GM18519 (cell line): ENCODE results near the gene COLGALT1.
"Not testable (repeated sequence)": the region's sequence is repeated elsewhere in the genome, so short reads cannot be mapped to it uniquely, and the experiment has no call there.

ENCODE experiments used
- ATAC-seq: cut with Tn5 transposase; IDR thresholded peaks from one replicate; pipeline ENCODE4 v1.9.1; 2021; ENCODE audit warnings: mild to moderate bottlenecking, moderate library complexity; ENCODE audit not compliant: unreplicated experiment, low FRiP score

The COLGALT1 gene

DNA sequence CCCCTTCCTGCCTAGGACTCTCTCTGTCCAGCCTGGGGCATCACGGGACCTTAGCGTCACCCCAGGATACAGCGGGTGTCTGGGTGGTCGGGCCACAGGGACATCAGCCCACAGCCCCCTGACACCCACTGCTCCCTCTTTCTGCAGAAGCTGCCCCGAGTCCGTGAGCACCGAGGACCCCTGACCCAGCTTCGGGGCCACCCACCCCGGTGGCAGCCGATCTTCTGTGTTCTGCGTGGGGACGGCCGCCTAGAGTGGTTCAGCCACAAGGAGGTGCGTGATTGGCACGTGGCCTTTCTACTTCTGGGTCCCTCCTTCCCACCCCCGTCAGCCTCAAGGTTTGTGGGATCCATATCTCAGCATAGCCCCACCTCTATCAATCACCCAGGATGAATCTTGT lies 23.3 kb upstream of the COLGALT1 start:
- ATAC-seq, result no peak

DNA sequence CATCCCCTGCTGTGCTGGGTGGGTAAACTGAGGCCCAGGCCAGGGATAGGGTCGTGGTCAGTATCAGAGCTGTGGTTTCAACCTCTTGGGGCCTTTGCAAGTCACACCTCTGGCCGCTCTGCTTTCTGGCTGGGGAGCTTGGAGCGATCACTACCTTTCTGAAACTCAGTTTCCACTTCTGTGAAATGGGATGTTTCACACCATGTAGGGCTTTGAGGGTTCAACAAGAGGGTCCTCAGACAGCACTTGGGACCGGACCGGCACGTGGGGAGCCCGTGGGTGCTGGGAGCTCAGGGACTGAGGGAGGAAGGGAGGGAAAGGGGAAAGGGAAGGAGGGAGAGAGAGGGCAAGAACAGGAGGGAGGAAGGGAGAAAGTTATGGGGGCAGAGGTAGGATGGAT lies 22.9 kb upstream of the COLGALT1 start:
- ATAC-seq, result no peak

DNA sequence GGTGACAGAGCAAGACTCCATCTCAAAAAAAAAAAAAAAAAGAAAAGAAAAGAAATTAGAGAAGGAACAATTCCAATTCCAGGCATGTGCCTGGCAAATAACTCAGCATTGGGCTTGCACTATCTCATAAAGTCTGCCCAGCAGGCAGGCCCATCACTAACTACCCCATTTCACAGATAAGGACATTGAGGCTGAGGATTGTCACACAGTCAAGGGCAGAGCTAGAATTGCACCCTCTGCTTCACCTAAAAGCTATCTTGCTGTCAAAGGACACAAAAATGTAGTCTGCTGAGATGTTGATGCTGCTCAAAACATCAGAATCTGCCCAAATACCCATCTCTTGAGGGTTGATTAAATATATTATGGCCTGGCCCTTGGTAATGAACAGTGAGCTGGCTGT lies 20.7 kb upstream of the COLGALT1 start:
- no peak for ATAC-seq

GRCh38 chr19:17536955-17537354 lies 18.5 kb upstream of the COLGALT1 start:
- ATAC-seq, result no peak

GRCh38 chr19:17538684-17539237 lies 16.7 kb upstream of the COLGALT1 start:
- no peak for ATAC-seq

DNA sequence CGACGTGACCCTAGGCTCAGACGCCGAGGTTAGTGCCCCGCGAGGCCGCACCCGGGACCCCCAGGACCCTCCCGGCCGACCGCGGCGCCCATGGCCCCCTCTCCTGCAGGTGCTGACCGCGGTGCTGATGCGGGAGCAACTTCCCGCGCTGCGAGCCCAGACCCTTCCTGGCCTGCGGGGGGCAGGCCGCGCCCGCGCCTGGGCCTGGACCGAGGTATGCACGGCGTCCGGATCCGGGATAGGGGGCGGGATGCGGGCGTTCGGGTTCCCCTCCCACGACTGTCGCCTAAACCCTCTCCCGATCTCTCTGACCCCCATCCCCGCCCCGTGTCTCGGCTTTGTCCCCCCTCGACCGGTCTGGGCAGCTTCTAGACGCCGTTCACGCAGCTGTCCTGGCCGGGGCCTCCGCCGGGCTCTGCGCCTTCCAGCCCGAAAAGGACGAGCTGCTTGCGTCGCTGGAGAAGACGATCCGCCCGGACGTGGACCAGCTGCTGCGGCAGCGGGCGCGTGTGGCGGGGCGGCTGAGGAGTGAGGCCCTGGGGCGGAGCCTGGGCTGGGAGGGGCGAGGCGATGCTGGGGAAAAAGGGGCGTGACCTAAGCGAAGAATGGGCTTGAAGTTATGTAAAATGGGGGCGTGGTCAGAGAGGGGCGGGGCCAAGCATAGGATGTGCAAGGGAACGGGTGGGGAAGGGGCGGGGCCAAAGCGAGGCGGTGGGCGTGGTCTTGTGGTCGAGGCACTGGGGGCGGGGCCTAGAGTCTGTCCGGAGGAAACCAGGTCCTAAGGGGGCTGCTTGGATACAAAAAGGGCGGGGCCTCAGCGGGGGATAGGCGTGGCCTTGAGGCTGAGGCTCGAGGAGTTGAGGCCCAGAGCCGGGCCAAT lies 16.0 kb upstream of the COLGALT1 start:
- ATAC-seq, result no peak

DNA sequence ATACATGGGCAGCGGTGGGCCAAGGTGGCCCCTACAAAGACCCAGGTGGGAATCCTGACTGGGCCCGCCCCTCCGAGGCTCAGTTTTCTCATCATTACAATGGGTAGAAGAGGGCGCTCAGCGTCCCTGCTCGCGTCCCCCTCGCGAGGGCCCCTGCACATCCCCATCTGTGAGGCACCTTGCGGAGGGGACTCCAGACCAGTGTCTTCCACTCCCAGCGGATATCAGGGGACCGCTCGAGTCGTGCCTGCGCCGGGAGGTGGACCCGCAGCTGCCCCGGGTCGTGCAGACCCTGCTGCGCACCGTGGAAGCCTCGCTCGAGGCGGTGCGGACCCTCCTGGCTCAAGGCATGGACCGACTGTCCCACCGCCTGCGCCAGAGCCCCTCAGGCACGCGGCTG lies 15.3 kb upstream of the COLGALT1 start:
- no peak for ATAC-seq

DNA sequence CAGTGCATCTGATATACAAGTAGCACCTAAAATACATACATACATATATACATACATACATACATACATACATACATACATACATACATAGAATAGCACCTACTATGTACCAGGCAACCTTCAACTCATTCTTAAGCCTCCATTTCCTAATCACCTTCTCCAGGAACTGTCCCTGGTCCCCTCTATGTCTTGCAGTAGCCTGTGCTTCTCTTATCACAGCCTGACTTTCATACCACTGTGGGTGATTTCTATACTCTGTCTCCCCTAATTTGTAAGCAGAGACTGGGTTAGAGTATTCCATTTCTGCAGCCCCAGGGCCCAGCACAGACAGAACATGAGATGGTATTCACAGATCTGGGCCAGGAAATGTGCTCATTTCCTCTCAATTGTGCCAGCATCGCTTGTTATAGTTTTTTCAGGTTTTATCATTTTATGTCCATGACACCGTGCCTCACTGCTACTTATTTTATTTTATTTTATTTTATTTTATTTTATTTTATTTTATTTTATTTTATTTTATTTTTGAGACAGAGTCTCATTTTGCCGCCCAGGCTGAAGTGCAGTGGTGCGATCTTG lies 14.2 kb upstream of the COLGALT1 start:
- ATAC-seq, result no peak

DNA sequence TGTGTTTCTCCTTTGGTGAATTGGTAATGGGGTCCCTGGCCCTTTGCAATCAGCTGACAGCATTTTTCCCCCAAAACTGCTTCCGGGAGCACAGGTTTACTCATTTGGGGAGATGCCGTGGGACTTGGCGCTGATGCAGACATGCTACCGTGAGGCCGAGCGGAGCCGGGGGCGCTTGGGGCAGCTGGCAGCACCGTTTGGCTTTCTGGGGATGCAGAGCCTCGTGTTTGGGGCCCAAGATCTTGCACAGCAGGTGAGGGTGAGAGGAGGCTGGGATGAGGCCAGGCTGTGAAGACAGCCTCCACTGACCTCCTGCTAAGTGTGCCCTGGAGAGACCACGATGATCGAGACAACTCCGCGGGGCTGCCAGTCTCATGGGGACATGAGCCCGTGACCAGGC lies 13.4 kb upstream of the COLGALT1 start:
- ATAC-seq, result no peak

DNA sequence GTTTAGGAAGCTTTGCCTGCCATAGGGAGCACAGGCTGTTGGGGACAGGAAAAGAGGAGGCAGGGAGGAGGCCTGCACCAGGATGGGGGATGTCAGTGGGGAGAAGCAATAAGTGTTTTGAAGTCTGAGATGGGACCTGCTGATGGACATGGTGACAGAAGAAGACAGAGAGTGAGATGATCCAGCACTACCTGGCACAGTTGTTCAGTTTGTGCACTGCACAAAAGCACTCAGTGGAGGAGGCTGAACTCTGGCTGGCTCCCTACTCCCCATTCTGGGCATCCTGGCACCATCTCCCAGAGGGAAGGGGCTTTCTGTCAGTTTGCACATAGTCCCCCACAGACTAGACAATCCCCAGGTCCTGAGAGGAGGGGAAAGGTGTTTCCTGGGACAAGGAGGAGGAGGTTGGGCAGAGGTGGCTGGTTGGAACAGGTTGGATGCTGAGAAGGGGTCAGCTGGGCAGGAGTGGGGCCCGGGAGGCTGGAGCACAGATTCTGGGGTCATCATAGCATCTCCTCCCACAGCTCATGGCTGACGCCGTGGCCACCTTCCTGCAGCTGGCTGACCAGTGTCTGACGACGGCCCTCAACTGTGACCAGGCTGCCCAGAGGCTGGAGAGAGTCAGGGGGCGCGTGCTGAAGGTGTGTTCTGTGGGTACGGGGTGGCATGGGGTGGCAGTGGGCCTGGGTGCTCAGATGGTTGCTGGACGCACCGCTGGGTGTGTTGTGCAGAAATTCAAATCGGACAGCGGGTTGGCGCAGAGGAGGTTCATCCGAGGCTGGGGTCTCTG lies 12.5 kb upstream of the COLGALT1 start:
- no peak for ATAC-seq

- no peak for ATAC-seq
Observed at GRCh38 chr19:17543986-17544385, 11.5 kb upstream of the COLGALT1 start.

DNA sequence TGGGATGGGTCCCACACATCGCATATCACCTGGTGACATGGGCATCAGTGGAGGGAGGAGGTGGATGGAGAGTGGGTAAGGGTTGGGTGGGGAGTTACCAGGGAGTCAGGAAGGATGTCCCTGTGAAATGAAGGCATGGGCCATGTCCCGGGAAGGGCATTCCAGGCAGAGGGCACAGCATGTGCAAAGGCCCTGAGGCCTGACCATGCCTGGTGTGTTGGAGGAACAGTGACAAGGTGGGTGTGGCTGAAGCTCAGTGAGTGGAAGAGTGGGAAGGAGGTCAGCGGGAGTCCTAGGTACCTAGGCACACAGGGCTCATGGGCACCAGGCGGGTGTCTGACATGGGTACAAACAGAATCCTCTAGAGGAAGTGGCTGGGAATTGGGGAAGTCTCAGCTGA lies 11.0 kb upstream of the COLGALT1 start:
- ATAC-seq, result no peak

- no peak for ATAC-seq
Observed at GRCh38 chr19:17548145-17548544, 7.3 kb upstream of the COLGALT1 start.

- ATAC-seq, result no peak
Observed at GRCh38 chr19:17549085-17549740, 6.2 kb upstream of the COLGALT1 start.

DNA sequence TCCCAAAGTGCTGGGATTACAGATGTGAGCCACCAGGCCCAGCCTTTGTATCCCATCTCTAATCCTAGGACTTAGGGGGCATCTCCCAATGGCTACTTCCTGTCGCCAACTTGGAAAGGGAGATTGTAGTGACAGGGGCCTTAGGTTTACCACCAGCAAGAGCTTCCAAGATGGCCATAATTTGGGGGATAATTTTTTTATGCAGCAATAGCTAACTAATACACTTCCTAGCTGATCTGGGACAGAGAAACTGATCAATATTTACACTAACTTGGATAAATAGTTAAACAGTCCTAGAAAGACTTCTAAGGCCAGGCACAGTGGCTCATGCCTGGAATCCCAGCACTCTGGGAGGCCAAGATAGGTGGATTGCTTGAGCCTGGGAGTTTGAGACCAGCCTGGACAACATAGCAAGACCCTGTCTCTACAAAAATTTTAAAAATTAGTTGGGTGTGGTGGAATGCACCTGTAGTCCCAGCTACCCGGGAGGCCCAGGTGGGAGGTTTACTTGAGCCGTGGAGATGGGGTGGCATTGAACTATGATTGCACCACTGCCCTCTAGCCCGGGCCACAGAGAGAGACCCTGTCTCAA lies 5.3 kb upstream of the COLGALT1 start:
- no peak for ATAC-seq

DNA sequence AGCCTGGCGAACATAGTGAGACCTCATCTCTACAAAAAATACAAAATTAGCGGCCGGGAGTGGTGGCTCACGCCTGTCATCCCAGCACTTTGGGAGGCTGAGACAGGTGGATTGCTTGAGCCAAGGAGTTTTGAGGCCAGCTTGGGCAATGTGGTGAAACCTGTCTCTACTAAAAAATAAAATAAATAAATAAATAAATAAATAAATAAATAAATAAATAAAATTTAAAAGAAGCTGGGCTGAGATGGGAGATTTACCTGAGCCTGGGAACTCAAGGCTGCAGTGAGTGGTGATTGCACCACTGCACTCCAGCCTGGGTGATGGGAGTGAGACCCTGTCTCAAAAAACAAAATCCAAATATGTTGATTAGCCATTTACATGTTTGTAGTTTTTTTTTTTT lies 2.7 kb upstream of the COLGALT1 start:
- ATAC-seq, result not testable (repeated sequence)

DNA sequence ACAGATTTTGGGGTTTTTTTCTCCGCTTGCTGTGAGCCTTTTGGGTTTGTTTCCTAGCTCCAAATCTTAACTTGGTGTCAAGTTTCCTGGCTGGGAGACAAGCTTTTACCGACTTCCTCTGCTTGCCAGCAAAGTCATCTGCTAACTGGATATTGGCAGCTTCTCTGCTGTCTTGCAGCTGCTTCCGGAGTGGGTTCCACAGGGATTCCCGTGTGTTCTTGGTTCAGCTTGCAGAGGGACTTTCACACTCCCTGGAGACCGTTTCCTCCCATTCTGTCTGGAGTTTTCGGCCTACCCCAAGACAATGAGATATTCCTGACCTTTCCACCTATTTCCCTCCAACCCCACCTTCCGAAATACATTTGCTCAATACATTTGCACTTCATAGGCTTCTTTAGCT lies 2.2 kb upstream of the COLGALT1 start:
- ATAC-seq, result no peak

- ATAC-seq, result no peak
Observed at GRCh38 chr19:17554968-17555479, 425 bp upstream of the COLGALT1 start.

- peak; percentile 24 for ATAC-seq
Observed at GRCh38 chr19:17555929-17556813, 722 bp downstream of the COLGALT1 start.
